Measurements from ENCODE around the gene TWIST2. TPM values are rescaled to one million over a fixed set of nuclear protein-coding genes. Genes with fewer than 3 reads are reported as not detected.

The TWIST2 gene
- total RNA-seq, 3 donors from 2014 or later, result 1.1 to 13.4 (median 3.1) TPM

DNA sequence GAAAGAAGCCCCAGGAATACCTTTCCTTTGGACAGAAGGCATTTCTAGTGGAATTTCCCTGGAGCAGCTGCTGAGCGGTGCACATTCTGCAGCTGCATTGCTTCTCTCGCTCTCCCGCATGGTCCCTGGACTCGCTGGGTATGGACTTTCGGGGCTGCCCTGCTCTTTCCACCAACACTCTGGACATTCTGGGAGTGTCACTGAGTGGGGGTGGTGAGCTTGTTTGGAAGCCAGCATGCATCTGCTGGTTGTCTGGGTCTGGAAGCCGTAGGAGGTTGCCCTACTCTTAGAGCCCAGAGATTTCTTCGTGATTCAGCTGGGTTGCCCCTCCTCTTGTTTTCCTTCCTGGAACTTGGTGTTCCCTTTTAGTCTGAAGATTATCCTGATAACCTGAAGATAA, 52.6 kb downstream of the TWIST2 start:
- ATAC-seq (no peak), DNase-seq (no peak)
- intact Hi-C loops (cut with DNase I, micrococcal nuclease), result no loop called here
- Histone ChIP-seq H3K9me3 (no peaks in the 10 kb centered on the region), H3K4me1 (ENCODE audit: low read depth) (peaks cover under 1% of the 10 kb centered on the region), H3K4me3 (no peak overlapping the region), H3K36me3 (ENCODE audit: low read depth) (no peaks in the 10 kb centered on the region)
- TF ChIP-seq, protein P1, sequence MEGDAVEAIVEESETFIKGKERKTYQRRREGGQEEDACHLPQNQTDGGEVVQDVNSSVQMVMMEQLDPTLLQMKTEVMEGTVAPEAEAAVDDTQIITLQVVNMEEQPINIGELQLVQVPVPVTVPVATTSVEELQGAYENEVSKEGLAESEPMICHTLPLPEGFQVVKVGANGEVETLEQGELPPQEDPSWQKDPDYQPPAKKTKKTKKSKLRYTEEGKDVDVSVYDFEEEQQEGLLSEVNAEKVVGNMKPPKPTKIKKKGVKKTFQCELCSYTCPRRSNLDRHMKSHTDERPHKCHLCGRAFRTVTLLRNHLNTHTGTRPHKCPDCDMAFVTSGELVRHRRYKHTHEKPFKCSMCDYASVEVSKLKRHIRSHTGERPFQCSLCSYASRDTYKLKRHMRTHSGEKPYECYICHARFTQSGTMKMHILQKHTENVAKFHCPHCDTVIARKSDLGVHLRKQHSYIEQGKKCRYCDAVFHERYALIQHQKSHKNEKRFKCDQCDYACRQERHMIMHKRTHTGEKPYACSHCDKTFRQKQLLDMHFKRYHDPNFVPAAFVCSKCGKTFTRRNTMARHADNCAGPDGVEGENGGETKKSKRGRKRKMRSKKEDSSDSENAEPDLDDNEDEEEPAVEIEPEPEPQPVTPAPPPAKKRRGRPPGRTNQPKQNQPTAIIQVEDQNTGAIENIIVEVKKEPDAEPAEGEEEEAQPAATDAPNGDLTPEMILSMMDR (IDR thresholded peaks at IDR 0.05), result no peak

DNA sequence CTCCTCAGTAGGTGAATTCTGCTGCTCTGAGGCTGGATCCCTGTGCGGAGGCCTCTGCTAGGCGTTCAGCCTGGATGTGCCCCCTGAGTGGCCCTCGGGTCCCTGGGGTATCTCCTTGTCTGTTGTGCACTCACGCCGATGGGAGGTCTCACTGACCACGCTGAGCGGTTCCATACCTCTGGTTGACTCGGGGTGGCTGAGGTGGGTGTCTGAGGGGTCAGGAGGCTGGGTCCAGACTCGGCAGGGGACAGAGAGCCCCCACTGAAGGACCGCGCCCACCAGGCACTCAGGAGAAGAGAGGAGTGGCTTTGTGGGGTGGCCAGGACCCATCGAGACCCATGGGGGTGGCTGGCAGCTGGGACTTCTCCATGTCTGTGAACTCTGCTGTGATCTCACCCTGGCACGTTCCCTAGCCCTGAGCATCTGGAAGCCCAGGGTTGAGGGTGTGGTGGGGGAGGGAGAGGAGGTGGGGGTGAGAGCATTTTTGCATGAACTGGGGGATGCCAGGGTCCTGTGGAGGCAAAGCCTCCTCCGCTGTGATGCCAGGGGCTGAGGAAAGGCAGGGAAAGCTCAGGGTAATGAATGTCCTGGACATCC, 53.7 kb downstream of the TWIST2 start:
- Histone ChIP-seq H3K9me3 (no peaks in the 10 kb centered on the region), H3K4me1 (ENCODE audit: low read depth) (no peaks in the 10 kb centered on the region), H3K36me3 (ENCODE audit: low read depth) (no peaks in the 10 kb centered on the region), H3K4me3 (no peak overlapping the region)
- intact Hi-C loops (cut with DNase I, micrococcal nuclease), result no loop called here
- ATAC-seq (no peak), DNase-seq (no peak)
- TF ChIP-seq, protein P1 (IDR thresholded peaks at IDR 0.05), result no peak

DNA sequence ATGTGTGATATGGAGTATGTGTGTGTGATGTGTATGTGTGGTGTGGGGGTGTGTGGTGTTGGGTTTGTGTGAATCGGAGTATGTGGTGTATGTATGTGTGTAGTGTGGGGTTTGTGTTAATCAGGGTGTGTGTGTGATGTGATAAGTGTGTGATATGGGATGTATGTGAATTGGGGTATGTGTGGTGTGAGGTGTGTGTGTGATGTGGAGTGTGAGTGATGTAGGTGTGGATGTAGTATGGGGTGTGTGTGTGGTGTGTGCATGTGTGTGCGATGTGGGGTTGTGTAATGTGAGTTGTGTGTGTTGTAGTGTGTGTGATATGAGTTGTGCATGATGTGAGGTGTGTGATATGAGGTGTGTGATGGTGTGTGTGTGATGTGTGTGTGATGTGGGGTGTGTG, 54.4 kb downstream of the TWIST2 start:
- Histone ChIP-seq H3K9me3 (no peaks in the 10 kb centered on the region), H3K36me3 (ENCODE audit: low read depth) (no peaks in the 10 kb centered on the region), H3K4me1 (ENCODE audit: low read depth) (no peaks in the 10 kb centered on the region), H3K4me3 (no peak overlapping the region)
- TF ChIP-seq, protein P1 (IDR thresholded peaks at IDR 0.05), result no peak
- ATAC-seq, result no peak
- DNase-seq, result no peak
- intact Hi-C loops (cut with DNase I, micrococcal nuclease), result no loop called here

DNA sequence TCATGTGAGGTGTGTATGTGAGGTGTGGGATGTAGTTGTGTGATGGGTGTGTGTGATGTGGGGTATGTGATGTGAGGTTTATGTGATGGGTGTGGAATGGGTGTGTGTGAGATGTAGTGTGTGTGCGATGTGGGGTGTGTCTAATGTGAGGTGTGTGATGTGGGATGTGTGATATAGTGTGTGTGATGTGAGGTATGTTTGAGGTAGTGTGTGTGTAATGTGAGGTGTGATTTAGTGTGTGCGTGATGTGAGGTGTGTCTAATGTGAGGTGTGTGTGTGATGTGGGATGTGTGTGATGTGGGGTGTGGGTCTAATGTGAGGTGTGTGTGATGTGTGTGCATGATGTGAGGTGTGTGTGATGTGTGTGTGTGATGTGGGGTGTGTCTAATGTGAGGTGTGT, 55.3 kb downstream of the TWIST2 start:
- H3K4me3 ChIP-seq, result no peak overlapping the region
- H3K9me3 ChIP-seq, result no peaks in the 10 kb centered on the region
- intact Hi-C loops (cut with DNase I, micrococcal nuclease), result no loop called here
- DNase-seq, result no peak
- no peaks in the 10 kb centered on the region for H3K4me1 ChIP-seq (ENCODE audit: low read depth)
- TF ChIP-seq, protein P1 (IDR thresholded peaks at IDR 0.05), result no peak
- ATAC-seq, result no peak
- no peaks in the 10 kb centered on the region for H3K36me3 ChIP-seq (ENCODE audit: low read depth)

DNA sequence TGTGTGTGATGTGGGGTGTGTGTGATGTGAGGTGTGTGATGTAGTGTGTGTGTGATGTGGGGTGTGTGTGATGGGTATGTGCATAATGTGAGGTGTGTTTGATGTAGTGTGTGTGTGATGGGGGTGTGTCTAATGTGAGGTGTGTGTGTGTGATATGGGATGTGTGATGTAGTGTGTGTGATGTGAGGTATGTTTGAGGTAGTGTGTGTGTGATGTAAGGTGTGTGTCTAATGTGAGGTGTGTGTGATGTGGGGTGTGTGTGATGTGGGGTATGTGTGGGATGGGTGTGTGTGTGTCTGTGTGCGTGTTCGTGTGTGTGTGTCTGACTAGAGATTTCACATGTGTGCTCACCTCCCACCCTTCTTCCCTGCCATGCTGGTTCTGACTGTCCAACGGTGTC, 56.3 kb downstream of the TWIST2 start:
- no peak for ATAC-seq
- DNase-seq, result no peak
- H3K4me3 ChIP-seq, result no peak overlapping the region
- no peaks in the 10 kb centered on the region for H3K4me1 ChIP-seq (ENCODE audit: low read depth)
- TF ChIP-seq, protein P1 (IDR thresholded peaks at IDR 0.05), result no peak
- H3K36me3 ChIP-seq (ENCODE audit: low read depth), result no peaks in the 10 kb centered on the region
- no peaks in the 10 kb centered on the region for H3K9me3 ChIP-seq
- intact Hi-C loops (cut with DNase I, micrococcal nuclease), result no loop called here

DNA sequence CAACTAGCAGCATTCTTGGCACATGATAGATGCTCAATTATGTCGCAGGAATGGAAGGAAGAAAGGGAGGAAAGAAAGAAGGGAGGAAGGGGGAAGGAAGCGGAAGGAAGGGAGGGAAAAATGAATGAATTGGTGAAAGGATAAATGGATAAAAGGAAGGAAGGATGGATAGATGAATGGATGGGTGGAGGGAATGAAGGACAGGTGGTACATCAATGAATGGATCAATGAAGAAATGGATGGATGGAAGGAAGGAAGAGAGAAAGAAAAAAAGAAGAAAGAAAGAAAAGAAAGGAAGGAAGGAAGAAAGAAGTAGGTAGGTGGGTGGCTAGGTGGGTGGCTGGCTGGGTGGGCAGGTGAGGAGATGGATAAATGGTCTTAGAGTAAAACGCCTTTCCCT, 56.8 kb downstream of the TWIST2 start:
- ATAC-seq, result no peak
- no peak for DNase-seq
- no peaks in the 10 kb centered on the region for H3K36me3 ChIP-seq (ENCODE audit: low read depth)
- no peaks in the 10 kb centered on the region for H3K9me3 ChIP-seq
- intact Hi-C loops (cut with DNase I, micrococcal nuclease), result no loop called here
- no peaks in the 10 kb centered on the region for H3K4me1 ChIP-seq (ENCODE audit: low read depth)
- H3K4me3 ChIP-seq, result no peak overlapping the region
- TF ChIP-seq, protein P1 (IDR thresholded peaks at IDR 0.05), result no peak

All from mucosa of descending colon (tissue), 3 donors.